Measurements from ENCODE around the gene STXBP6.

Gene STXBP6

GRCh38 chr14:24991288-24991687 is 58.7 kb downstream of the STXBP6 start:
- Histone ChIP-seq H3K4me1 (ENCODE audit: insufficient read depth, poor library complexity, severe bottlenecking) (no peaks in the 10 kb centered on the region), H3K9me3 (ENCODE audit: severe bottlenecking) (no peaks in the 10 kb centered on the region), H3K4me3 (ENCODE audit: severe bottlenecking) (no peak overlapping the region), H3K27me3 (ENCODE audit: insufficient read depth, poor library complexity, severe bottlenecking) (peaks cover 4% of the 10 kb centered on the region), H3K36me3 (ENCODE audit: low read depth) (no peaks in the 10 kb centered on the region), H3K27ac (ENCODE audit: poor library complexity, severe bottlenecking) (no peak overlapping the region)
- ATAC-seq (ENCODE audit: low read depth) (no peak), DNase-seq (ENCODE audit: low spot score) (no peak)
- no peak for TF ChIP-seq CTCF (IDR thresholded peaks at IDR 0.05; ENCODE audit: poor library complexity, severe bottlenecking)

GRCh38 chr14:24990773-24991172 is 59.2 kb downstream of the STXBP6 start:
- DNase-seq (ENCODE audit: low spot score) (no peak), ATAC-seq (ENCODE audit: low read depth) (no peak)
- H3K4me3 ChIP-seq (ENCODE audit: severe bottlenecking), result no peak overlapping the region
- no peaks in the 10 kb centered on the region for H3K36me3 ChIP-seq (ENCODE audit: low read depth)
- no peak for TF ChIP-seq CTCF (IDR thresholded peaks at IDR 0.05; ENCODE audit: poor library complexity, severe bottlenecking)
- H3K27me3 ChIP-seq (ENCODE audit: insufficient read depth, poor library complexity, severe bottlenecking), result peaks cover 2% of the 10 kb centered on the region
- no peaks in the 10 kb centered on the region for H3K9me3 ChIP-seq (ENCODE audit: severe bottlenecking)
- no peak overlapping the region for H3K27ac ChIP-seq (ENCODE audit: poor library complexity, severe bottlenecking)
- H3K4me1 ChIP-seq (ENCODE audit: insufficient read depth, poor library complexity, severe bottlenecking), result no peaks in the 10 kb centered on the region

GRCh38 chr14:24990050-24990449 is 59.9 kb downstream of the STXBP6 start:
- TF ChIP-seq CTCF (IDR thresholded peaks at IDR 0.05; ENCODE audit: poor library complexity, severe bottlenecking), result no peak
- no peaks in the 10 kb centered on the region for H3K9me3 ChIP-seq (ENCODE audit: severe bottlenecking)

GRCh38 chr14:24988760-24989159 is 61.2 kb downstream of the STXBP6 start:
- Histone ChIP-seq H3K36me3 (ENCODE audit: low read depth) (no peaks in the 10 kb centered on the region), H3K27me3 (ENCODE audit: insufficient read depth, poor library complexity, severe bottlenecking) (peaks cover 9% of the 10 kb centered on the region), H3K4me1 (ENCODE audit: insufficient read depth, poor library complexity, severe bottlenecking) (no peaks in the 10 kb centered on the region), H3K27ac (ENCODE audit: poor library complexity, severe bottlenecking) (no peak overlapping the region), H3K4me3 (ENCODE audit: severe bottlenecking) (no peak overlapping the region), H3K9me3 (ENCODE audit: severe bottlenecking) (no peaks in the 10 kb centered on the region)
- no peak for TF ChIP-seq CTCF (IDR thresholded peaks at IDR 0.05; ENCODE audit: poor library complexity, severe bottlenecking)
- ATAC-seq (ENCODE audit: low read depth), result no peak
- no peak for DNase-seq (ENCODE audit: low spot score)

More at GRCh38 chr14:24990050-24990449, 59.9 kb downstream of the STXBP6 start:
- Histone ChIP-seq H3K27ac (ENCODE audit: poor library complexity, severe bottlenecking) (no peak overlapping the region), H3K36me3 (ENCODE audit: low read depth) (no peaks in the 10 kb centered on the region), H3K27me3 (ENCODE audit: insufficient read depth, poor library complexity, severe bottlenecking) (no peaks in the 10 kb centered on the region), H3K4me1 (ENCODE audit: insufficient read depth, poor library complexity, severe bottlenecking) (no peaks in the 10 kb centered on the region), H3K4me3 (ENCODE audit: severe bottlenecking) (no peak overlapping the region)
- ATAC-seq (ENCODE audit: low read depth) (no peak), DNase-seq (ENCODE audit: low spot score) (no peak)

GRCh38 chr14:24986206-24986893 is 63.6 kb downstream of the STXBP6 start:
- no peak for TF ChIP-seq CTCF (IDR thresholded peaks at IDR 0.05; ENCODE audit: poor library complexity, severe bottlenecking)
- ATAC-seq (ENCODE audit: low read depth) (no peak), DNase-seq (ENCODE audit: low spot score) (no peak)
- Histone ChIP-seq H3K4me1 (ENCODE audit: insufficient read depth, poor library complexity, severe bottlenecking) (no peaks in the 10 kb centered on the region), H3K36me3 (ENCODE audit: low read depth) (no peaks in the 10 kb centered on the region), H3K27ac (ENCODE audit: poor library complexity, severe bottlenecking) (no peak overlapping the region), H3K4me3 (ENCODE audit: severe bottlenecking) (no peak overlapping the region), H3K9me3 (ENCODE audit: severe bottlenecking) (no peaks in the 10 kb centered on the region), H3K27me3 (ENCODE audit: insufficient read depth, poor library complexity, severe bottlenecking) (peaks cover 13% of the 10 kb centered on the region)
